ENCODE data around the gene SLC9B2.
A peak's percentile ranks its signal among the peaks of the same experiment; 100 is the strongest.

The SLC9B2 gene, protein sequence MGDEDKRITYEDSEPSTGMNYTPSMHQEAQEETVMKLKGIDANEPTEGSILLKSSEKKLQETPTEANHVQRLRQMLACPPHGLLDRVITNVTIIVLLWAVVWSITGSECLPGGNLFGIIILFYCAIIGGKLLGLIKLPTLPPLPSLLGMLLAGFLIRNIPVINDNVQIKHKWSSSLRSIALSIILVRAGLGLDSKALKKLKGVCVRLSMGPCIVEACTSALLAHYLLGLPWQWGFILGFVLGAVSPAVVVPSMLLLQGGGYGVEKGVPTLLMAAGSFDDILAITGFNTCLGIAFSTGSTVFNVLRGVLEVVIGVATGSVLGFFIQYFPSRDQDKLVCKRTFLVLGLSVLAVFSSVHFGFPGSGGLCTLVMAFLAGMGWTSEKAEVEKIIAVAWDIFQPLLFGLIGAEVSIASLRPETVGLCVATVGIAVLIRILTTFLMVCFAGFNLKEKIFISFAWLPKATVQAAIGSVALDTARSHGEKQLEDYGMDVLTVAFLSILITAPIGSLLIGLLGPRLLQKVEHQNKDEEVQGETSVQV

GRCh38 chr4:103076747-103077347 is at the start of gene SLC9B2:
Gene SLC9B2, minus strand, starts transcription at chr4:103076761. Its CDS starts 9,211 bp downstream, at chr4:103067550.
- DNase-seq = no peak

GRCh38 chr4:103126126-103126525 is 49.6 kb upstream of the SLC9B2 start:
- no peak for DNase-seq

DNA sequence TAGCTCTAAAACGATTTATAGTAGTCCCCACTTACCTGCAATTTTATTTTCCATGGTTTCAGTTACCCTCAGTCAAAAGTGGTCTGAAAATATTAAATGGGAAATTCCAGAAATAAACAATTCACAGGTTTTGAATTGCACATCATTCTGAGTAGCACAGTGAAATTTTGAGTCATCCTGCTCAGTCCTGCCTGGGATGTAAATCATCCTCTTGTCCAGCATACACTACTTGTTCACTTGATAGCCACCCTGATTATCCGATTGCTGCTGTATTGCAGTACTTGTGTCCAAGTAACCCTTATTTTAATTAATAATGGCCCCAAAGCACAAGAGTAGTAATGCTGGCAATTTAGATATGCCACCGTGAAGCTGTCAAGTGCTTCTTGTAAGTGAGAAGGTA is 46.6 kb upstream of the SLC9B2 start:
- DNase-seq = no peak

GRCh38 chr4:103118166-103118565 is 41.6 kb upstream of the SLC9B2 start:
- DNase-seq = no peak

GRCh38 chr4:103111598-103111997 is 35.0 kb upstream of the SLC9B2 start:
- DNase-seq = no peak

GRCh38 chr4:103108542-103108941 is 32.0 kb upstream of the SLC9B2 start:
- DNase-seq = no peak

DNA sequence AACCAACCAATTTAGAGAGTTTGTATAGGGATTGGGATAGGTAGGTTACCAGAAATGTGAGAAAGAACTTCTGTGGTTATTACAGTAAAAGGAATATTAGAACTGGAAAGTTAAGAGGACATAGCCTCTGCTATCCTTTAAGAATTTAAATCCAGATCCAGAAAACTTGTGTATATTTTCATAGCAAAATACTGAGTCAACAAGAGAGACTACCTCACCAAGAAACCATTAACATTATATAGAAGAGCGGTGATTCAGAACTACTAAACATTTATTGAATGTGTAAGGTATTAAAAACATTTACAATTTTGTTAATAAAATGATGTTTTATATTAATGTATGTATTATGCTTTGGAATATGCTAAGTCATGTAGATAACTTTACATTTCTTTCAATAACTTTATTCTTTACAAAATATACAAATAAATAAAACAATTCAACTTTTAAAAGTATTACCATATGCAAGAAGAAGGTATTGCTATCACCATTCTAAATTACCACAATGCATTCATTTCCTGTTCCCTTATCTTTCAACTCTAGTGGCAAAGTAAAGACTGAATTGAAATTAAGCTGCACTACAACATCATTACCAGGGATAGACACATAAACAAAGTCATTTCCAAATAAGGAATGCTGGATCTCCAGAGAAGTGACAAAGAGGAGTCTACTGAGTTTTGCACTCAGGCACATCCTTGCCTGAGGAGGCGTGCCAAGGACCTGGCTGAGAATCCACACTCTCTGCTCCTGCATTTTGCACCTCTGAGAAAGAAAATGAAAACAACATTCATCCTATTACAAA is 29.2 kb upstream of the SLC9B2 start:
- DNase-seq = no peak

DNA sequence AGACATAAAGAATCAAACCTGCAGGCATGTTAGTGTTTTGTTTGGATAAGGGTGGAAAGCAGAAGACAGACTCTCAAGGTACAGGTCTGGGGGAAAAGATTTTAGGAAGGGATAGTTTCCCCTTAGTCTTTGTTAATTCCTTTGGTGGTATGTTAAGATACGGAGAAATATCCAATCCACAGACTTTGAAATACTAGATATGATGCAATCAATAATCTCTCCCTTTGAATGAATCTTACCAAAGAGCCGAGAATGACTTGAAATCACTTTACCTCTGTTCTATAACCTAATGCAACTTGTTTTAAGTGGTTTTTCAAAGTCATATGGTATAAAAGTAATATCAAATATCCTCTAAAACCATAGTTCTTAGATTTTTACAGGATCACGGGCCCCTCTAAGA is 28.3 kb upstream of the SLC9B2 start:
- no peak for DNase-seq

DNA sequence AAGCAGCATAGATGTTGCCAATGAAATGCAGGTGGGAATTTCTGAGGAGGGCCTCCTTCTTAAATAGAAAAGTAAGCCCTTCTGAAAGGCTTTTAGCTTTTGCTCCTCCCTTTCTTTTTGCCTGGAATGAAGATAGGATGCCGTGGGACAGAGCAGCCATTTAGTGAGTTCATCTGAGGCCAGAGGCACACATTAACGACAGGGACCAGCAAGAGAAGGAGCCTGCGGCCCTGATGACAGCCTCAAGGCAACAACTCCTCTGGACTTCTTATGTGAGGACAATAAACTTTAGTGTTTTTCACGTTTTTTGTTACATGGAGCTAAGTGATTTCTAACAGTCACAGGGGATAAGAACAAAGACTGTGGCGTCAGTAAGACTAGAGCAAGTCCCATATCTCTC is 24.1 kb upstream of the SLC9B2 start:
- DNase-seq = no peak

GRCh38 chr4:103099691-103100392 is 23.3 kb upstream of the SLC9B2 start, which contains the start of gene BDH2:
Gene BDH2, minus strand, starts transcription at chr4:103099834. Its CDS starts 3,580 bp downstream, at chr4:103096254.
- DNase-seq = peak; percentile 58

DNA sequence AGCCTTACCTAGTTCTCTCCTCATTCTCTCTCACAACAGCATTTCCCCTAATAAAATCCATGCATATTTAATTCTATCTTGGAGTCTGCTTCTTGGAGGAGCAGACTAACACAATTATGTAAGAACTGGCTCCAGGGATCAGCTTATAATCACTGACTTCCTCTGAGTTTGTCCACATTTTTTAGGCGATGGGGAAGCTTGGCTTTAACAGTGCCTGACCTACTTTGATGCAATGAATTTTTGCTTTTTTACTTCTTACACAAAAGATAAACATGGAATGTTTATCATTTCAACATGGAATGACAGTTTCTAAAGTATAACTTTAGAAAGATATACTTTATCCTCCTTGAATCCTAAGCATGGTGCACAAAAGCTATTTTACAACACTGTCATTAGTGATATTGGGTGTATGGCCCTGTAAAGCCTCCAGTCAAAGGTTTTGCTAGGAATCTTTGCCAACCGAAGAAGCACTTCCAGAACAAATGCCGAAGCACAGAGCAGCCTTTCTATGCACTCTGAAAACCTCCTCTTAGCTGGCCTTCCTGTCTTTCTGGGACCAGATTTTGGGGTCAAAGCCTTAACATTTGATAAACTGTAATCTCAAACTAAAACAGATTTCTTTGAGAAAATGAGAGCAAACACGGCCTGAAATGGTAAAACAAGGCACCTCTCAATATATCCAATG is 22.3 kb upstream of the SLC9B2 start:
- DNase-seq = no peak

DNA sequence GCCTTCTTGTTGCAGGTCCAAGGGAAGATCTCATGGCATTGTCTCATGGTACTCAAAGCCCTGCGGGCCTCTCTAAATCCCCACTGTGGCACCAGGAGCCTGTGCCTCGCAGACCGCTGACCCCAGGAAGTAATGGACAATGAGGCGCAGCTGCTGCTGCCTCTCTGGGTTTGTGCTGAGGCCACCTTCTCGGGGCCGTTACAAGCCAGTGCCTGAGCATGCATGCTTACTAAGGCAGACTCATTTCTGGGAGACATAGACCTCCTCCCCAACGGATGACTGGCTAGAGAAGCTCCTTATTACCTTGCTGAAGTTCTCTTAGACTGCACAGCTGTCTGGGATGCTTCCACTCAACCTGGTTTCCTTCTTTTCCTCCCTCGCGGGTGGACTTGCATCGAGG is 21.8 kb upstream of the SLC9B2 start:
- no peak for DNase-seq

DNA sequence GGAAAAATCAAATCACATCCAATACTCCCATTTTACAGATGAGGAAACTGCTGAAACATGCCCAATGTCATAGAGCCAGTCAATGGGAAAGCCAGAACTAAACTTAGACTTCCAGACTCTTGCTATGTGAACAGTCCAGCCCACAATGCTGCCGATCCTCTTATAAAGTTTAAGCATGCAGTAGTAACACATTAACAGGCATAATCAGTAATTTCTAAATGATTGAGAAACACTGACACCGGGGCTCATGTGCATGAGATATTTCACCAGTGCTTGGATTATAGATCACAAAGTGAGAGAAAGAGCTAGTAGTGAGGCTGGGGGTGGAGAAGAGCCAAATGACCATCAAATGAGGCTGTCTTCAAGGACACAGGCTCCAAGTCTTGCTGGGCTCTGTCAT is 20.6 kb upstream of the SLC9B2 start:
- no peak for DNase-seq

GRCh38 chr4:103095080-103095479 is 18.5 kb upstream of the SLC9B2 start:
- no peak for DNase-seq

- no peak for DNase-seq
These were observed 15.7 kb upstream of the SLC9B2 start for GRCh38 chr4:103092245-103092644.

DNA sequence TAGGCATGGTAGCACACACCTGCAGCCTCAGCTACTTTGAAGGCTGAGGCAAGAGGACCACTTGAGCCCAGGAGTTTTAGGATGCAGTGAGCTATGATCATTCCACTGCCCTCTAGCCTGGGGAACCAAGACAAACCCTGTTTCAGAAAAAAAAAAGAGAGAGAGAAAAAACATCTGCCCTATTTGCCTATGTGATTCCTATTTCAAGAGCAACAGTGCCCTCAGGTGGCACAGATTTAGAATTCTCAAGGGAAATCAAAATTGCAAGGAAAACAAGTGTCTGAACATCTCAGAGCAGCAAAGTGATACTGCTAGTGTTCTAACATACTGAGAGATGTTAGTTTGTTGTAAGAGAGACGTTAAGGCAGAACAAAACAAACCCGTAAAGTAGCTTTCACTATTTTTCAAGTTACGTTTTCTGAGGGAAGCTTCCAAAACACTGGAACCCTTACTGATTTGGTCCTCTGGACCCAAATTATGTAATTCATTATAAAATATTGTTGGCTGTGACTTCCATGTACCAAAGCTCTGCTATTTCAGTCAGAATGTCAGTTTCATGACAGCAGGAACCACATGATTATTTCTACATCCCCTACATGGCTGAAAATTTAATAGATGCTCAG is 15.2 kb upstream of the SLC9B2 start:
- peak; percentile 47 for DNase-seq

DNA sequence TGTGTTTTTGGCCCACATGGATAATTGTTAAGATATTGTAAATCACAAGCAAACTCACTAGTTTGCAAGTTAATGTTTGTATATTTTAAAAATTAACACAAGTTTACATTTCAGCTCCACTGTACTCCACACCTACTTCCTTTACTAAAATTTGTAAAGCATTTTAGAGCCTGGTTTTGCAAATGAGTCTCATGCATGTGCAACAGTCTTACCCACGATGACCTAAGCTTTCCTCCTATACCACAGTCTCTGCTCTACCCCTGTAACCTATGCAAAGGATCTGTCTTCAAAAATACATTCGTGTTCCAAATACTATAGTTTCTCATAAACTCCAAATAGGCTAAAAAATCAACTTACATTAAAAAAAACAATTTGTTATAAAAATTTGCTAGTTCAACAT is 12.9 kb upstream of the SLC9B2 start:
- DNase-seq = no peak

DNA sequence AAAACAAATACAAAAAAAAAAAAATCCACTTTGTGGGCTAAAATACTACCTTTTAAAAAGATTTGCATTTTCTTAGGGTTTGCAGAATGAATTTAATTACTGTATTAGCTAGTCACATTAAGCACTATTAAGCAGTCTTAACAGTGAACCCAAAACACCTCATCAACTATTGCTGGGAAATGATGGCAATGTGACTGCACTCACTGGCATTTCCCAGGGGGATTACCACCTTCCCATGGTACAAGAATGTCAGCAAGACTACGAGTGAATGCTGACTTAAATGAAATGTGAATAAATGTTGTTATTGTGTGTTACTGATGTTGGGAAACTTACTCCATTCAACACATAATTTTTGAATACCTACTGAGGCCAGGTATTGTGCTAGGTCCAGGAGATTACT is 10.0 kb upstream of the SLC9B2 start:
- DNase-seq = no peak

DNA sequence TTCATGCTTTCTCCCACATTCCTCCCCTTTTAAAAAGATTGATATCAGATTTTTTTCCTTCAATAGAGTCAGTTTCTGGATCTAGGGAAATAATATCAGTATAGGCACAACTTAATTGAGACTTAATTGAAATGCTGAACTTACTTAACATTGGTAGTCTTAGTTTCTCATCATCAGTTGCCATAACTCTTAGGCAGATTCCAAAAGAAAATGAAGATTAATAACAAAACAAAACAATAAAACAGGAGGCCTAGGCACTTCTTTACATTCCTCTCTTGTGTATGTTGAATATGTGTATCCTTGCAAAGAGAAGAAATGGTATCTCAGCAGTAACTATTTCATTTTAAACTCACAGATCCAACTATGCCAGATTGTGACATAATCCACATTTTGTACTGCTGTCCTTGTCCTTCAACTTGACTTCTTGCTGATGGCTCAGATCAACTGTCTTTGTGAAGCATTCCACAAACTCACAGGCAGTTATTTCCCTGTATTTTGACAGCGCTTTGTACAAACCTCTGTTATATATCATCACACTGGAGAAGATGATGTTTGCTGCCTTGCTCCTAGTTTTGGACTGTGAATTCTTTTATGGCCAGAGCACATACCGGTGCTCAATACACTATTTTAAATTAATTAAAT is 9.1 kb upstream of the SLC9B2 start:
- DNase-seq = no peak

- DNase-seq = no peak
These were observed 3.1 kb upstream of the SLC9B2 start for GRCh38 chr4:103079621-103080020.

All from CD4-positive, alpha-beta T cell treated with Interleukin-15 for 1 hour (primary cell).